HT1080 (cell line): ENCODE data around the gene NAIF1. TPM values are rescaled to one million over a fixed set of nuclear protein-coding genes. Genes with fewer than 3 reads are reported as not detected.
A peak's percentile ranks its signal among the peaks of the same experiment; 100 is the strongest.

ENCODE experiments used
- DNase-seq: peaks from one replicate; pipeline ENCODE4 v3.0.0-alpha.2; 2015; ENCODE audit warnings: low read depth
- total RNA-seq: library from RNA; depleted of rRNA; stranded (reverse); fragments of >200 nt; shearing (Covaris generic); gene quantifications from 2 replicates; pipeline ENCODE4 v1.2.3, GENCODE V29; 2014

Gene NAIF1
- total RNA-seq, 1 experiment from 2014 or later: 21.2 TPM

- DNase-seq: no peak
Observed at GRCh38 chr9:128102861-128103588, 35.9 kb upstream of the NAIF1 start.

- DNase-seq: no peak
Observed at GRCh38 chr9:128102196-128102595, 35.1 kb upstream of the NAIF1 start.

GRCh38 chr9:128101690-128102089 is 34.6 kb upstream of the NAIF1 start:
- DNase-seq: no peak

GRCh38 chr9:128101231-128101661 is 34.1 kb upstream of the NAIF1 start:
- DNase-seq: no peak

GRCh38 chr9:128100581-128100980 is 33.5 kb upstream of the NAIF1 start:
- DNase-seq: no peak

- no peak for DNase-seq
Observed at GRCh38 chr9:128099932-128100491, 32.9 kb upstream of the NAIF1 start.

- no peak for DNase-seq
Observed at GRCh38 chr9:128099231-128099931, 32.3 kb upstream of the NAIF1 start.

GRCh38 chr9:128098297-128099230 is 31.4 kb upstream of the NAIF1 start:
- peak; percentile 95 for DNase-seq

GRCh38 chr9:128097543-128098296 is 30.6 kb upstream of the NAIF1 start:
- DNase-seq: no peak

GRCh38 chr9:128096616-128097536 is 29.8 kb upstream of the NAIF1 start:
- no peak for DNase-seq

- no peak for DNase-seq
Observed at GRCh38 chr9:128094950-128095544, 27.9 kb upstream of the NAIF1 start.

GRCh38 chr9:128094166-128094949 is 27.2 kb upstream of the NAIF1 start:
- DNase-seq: peak; percentile 97

GRCh38 chr9:128093011-128093410 is 25.9 kb upstream of the NAIF1 start:
- DNase-seq: no peak

- no peak for DNase-seq
Observed at GRCh38 chr9:128092199-128092977, 25.3 kb upstream of the NAIF1 start.

- DNase-seq: no peak
Observed at GRCh38 chr9:128091571-128091970, 24.5 kb upstream of the NAIF1 start.

GRCh38 chr9:128091144-128091543 is 24.0 kb upstream of the NAIF1 start:
- DNase-seq: no peak

GRCh38 chr9:128089299-128089698 is 22.2 kb upstream of the NAIF1 start:
- no peak for DNase-seq
